Measurements from ENCODE around the gene MYMK. TPM values are rescaled to one million over a fixed set of nuclear protein-coding genes. Genes with fewer than 3 reads are reported as not detected.

Gene MYMK
- total RNA-seq, 4 donors from 2014 or later: not detected

DNA sequence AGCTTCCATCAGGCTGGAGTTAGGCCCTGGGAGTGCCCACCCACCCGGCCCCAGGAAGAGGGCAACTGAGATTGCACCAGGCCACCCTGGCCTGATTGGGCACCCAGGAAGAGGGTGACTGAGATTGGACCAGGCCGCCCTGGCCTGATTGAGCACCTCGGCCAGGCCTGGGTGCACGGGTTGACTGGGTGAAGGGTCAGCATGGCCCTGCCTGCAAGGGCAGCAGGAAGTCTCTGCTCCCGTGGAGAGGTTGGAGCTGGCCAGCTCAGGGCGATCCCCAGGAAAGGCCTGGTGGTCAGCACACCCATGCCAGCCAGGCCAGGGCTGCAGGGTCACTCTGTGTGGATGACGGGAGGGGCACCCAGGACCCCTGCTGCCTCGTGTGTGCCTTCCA, 21.5 kb upstream of the MYMK start:
- WGBS, 2 donors: 73 to 86% methylated on average over 4 to 7 of the region's 8 CpGs
- intact Hi-C loops (cut with DNase I; ENCODE audit: low total_unique reads): no loop called here
- no peak overlapping the region for H3K4me3 ChIP-seq (ENCODE audit: low read depth, poor library complexity, severe bottlenecking)
- TF ChIP-seq, protein P1, sequence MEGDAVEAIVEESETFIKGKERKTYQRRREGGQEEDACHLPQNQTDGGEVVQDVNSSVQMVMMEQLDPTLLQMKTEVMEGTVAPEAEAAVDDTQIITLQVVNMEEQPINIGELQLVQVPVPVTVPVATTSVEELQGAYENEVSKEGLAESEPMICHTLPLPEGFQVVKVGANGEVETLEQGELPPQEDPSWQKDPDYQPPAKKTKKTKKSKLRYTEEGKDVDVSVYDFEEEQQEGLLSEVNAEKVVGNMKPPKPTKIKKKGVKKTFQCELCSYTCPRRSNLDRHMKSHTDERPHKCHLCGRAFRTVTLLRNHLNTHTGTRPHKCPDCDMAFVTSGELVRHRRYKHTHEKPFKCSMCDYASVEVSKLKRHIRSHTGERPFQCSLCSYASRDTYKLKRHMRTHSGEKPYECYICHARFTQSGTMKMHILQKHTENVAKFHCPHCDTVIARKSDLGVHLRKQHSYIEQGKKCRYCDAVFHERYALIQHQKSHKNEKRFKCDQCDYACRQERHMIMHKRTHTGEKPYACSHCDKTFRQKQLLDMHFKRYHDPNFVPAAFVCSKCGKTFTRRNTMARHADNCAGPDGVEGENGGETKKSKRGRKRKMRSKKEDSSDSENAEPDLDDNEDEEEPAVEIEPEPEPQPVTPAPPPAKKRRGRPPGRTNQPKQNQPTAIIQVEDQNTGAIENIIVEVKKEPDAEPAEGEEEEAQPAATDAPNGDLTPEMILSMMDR (IDR thresholded peaks at IDR 0.05): no peak
- no peak for TF ChIP-seq POLR2A (IDR thresholded peaks at IDR 0.05)
- DNase-seq (ENCODE audit: low spot score in 2 of 2): no peak

DNA sequence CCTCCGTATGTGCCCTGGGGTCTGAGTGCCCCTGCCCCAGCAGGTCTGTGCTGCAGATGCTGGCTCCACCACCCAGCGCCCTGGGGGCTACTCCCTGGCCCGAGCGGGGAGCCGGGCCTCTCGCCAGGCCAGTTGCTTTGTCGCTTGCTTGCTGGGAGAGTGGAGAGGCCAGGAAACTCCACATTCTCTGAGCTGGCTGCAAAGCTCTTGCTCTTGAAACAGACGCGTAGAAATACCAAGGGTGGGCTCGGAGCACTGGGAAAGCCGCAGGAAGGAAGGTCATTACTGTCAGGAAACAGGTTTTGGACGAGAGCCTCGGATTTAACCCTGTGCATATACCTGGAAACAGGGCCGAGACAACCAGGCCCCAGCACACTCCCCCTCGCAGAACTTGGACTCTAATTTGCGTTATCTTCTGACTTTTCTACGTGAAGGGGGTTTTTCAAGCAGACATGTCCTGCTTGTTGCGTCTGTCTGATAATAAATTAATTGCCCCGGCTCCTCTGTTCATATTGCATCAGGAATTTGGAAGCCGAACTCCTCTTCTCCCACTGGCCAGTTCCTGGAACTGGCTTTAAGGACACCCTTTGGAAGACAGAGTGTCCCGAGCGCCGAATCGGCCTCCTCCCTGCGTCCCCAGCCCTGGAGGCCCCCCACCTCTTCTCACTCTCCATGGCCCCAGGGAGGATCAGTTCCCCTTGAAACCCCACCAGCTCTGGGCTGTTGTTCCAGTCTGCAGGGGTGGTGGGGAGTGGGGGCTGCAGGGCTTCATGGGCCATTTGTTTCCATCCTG, 20.9 kb upstream of the MYMK start:
- TF ChIP-seq, protein P1 (IDR thresholded peaks at IDR 0.05): no peak
- TF ChIP-seq POLR2A (IDR thresholded peaks at IDR 0.05): no peak
- H3K4me3 ChIP-seq (ENCODE audit: low read depth, poor library complexity, severe bottlenecking): no peak overlapping the region
- intact Hi-C loops (cut with DNase I; ENCODE audit: low total_unique reads): no loop called here
- 55 to 67% methylated on average over 24 to 25 of the region's 25 CpGs for WGBS, 2 donors
- no peak for DNase-seq (ENCODE audit: low spot score in 2 of 2)

DNA sequence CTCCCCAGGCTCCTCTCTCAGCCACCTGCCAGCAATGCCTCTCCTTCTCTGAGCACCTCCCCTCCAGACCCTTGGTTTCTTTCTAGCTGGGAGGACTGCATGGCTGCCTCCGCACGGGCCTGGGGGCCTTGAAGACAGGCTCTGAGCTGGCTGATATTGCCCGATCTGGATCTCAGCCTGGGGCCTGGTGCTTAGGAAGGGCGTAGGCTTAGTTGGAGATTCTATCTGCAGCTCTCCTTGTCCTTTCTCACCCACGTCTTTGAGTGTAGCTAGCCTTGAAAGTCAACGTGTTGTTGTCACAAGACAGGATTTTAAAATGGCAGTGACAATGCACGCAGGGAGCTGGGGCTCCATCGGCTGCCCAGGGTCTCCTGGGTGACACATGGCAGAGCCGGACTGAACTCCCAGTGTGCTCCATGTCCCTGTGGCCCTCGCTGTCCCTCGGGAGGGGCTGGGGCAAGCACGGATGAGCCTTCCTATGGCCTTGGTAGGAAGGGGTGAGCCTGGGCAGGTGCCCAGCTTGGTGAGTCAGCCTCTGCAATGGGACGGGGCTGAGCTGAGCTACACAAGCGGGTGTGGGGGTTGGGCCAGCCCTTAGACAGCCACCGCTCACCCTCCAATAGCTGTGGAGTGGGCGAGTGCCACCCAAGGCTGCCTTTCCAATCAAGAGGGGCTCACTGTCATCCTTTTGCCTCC, 19.2 kb upstream of the MYMK start:
- H3K4me3 ChIP-seq (ENCODE audit: low read depth, poor library complexity, severe bottlenecking): no peak overlapping the region
- WGBS, 2 donors: 62 to 66% methylated on average over 16 of the region's 16 CpGs
- intact Hi-C loops (cut with DNase I; ENCODE audit: low total_unique reads): no loop called here
- no peak for TF ChIP-seq POLR2A (IDR thresholded peaks at IDR 0.05)
- TF ChIP-seq, protein P1 (IDR thresholded peaks at IDR 0.05): no peak
- DNase-seq (ENCODE audit: low spot score in 2 of 2): no peak

DNA sequence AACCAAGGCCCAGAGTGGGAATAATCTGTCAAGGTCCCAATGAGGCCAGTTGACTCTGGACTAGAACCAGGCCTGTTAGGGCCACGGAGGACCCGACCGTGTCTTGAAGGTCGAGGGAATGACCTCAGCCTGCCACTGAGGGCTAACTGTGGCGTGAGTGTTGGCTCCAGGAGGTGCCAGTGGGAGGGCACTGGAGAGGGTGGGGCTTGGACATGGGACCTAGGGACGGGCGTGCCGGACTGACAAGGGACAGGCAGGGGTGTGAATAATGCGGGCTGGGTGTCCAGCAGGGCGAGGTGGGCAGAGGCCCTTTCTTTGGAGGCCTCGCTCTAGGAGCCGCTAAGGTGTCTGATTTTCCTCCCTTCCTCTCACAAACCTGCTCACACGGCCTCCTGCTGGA, 17.2 kb upstream of the MYMK start:
- intact Hi-C loops (cut with DNase I; ENCODE audit: low total_unique reads): no loop called here
- 91 to 92% methylated on average over 13 of the region's 13 CpGs for WGBS, 2 donors
- TF ChIP-seq, protein P1 (IDR thresholded peaks at IDR 0.05): no peak
- no peak for TF ChIP-seq POLR2A (IDR thresholded peaks at IDR 0.05)
- no peak for DNase-seq (ENCODE audit: low spot score in 2 of 2)
- H3K4me3 ChIP-seq (ENCODE audit: low read depth, poor library complexity, severe bottlenecking): no peak overlapping the region

DNA sequence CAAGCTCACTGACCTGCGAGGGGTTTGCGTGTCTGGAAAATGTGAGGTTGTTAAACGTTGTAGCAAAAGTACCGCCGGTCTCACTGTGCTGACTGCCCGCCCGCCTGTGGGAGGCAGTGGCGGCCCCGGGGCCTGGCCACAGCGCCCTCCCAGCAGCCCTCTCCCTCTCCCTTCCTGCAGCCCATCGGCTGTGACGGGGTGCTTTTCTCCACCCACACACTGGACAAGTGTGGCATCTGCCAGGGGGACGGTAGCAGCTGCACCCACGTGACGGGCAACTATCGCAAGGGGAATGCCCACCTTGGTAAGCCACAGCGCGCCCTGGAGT, 15.9 kb upstream of the MYMK start:
- TF ChIP-seq POLR2A (IDR thresholded peaks at IDR 0.05): no peak
- TF ChIP-seq, protein P1 (IDR thresholded peaks at IDR 0.05): no peak
- intact Hi-C loops (cut with DNase I; ENCODE audit: low total_unique reads): no loop called here
- H3K4me3 ChIP-seq (ENCODE audit: low read depth, poor library complexity, severe bottlenecking): no peak overlapping the region
- no peak for DNase-seq (ENCODE audit: low spot score in 2 of 2)
- 86 to 88% methylated on average over 11 to 18 of the region's 18 CpGs for WGBS, 2 donors
